Activated CD8-positive, alpha-beta memory T cell treated with anti-CD3 and anti-CD28 coated beads for 48 hours (primary cell): ENCODE data around the gene MGARP.
"Not testable (repeated sequence)": the region's sequence is repeated elsewhere in the genome, so short reads cannot be mapped to it uniquely, and the experiment has no call there.

Experiments
- DNase-seq, 3 experiments: peaks; one replicate each; pipeline ENCODE4 v3.0.0-alpha.2; 2020; ENCODE audit warnings: low read depth in 2 of 3, low spot score in 2 of 3

The MGARP gene

GRCh38 chr4:139295942-139296299 is 15.9 kb upstream of the MGARP start:
- DNase-seq = no peak

DNA sequence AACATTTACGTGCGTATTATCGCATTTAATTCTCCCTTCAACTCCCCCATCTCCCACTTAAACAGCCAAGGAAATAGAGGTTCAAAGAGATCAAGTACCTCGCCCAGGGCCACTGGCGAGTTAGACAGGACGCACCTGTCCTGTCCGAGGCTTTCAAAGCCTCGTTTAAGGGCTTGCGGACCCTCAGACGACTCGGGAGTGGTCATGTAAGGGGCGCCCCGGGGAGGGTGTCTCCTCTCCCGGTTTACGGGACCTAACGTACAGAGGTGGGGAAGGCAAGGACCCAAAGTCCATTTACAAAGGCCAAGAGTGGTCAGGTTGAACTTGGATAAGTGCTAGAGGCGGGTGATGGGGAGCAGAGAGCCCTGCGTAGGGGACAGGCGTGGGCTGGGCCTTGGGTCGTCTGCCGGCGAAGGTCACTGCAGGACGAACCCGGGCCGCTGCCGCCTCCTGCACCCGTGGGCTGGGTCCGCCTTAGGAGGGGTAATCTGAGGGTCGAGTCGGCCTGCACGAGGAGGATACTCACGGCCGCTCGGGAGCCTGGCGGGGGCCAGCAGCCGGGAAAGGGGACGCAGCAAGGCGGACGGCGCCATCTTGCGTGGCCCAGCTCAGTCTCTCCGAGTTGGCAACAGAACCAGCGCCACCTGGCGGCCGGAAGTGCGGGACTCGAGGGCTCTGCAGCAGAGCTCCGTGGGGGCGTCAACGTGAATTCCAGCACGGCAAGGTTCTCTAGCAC is 15.3 kb upstream of the MGARP start:
- peak; percentile 91 to 99 (median 99) for DNase-seq

DNA sequence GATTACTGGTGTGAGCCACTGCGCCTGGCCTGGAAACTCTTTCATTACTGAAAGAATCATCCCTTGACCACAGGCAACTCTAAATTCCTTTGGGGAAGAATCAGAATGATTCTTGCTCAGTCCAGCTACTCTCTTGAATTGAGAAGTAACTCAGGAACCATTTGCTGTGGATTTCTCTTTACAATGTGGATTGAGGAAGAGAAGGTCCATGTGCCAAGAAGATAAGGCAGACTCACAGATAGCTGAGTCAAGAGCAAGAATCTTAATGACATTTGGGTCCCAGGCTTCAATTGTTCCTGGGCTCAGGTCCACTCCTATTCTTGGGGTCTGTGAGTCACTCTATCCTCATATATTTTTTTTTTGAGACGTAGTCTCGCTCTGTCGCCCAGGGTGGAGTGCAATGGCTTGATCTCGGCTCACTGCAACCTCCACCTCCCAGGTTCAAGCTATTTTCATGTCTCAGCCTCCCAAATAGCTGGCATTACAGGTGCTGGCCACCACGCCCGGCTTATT is 6.2 kb upstream of the MGARP start:
- no peak for DNase-seq

- no peak for DNase-seq
Measured at GRCh38 chr4:139282721-139283075, 2.7 kb upstream of the MGARP start.

DNA sequence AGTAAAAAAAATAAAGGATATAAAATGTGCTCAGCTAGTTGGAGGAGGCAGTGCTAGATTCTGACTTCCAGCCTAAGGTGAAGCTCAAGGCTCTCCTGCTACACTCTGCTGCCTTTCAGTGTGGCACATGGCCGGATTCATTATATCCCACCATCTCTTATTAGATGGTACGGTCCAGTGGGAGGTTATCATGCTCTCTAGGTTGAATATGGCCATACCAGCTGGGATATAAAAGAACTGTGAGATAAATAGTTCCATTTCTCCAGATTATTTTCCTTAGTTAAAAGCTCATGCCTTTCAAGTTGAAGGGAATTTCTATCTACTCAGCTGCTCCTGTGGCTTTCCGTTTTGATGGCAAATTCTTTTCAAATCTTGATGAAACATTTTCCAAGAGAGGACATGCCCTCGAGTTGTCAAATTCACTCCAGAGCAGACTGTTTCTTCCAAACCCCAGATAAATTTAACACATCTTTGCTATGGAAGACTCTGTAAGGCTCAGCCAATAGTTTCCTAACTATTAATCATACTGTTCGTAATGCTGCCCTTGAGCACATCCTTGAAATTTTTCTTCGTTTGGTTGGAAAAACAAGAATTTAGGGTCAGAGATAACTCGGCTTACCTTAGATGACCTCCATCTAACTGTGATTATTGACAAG is 2.2 kb upstream of the MGARP start:
- no peak for DNase-seq

DNA sequence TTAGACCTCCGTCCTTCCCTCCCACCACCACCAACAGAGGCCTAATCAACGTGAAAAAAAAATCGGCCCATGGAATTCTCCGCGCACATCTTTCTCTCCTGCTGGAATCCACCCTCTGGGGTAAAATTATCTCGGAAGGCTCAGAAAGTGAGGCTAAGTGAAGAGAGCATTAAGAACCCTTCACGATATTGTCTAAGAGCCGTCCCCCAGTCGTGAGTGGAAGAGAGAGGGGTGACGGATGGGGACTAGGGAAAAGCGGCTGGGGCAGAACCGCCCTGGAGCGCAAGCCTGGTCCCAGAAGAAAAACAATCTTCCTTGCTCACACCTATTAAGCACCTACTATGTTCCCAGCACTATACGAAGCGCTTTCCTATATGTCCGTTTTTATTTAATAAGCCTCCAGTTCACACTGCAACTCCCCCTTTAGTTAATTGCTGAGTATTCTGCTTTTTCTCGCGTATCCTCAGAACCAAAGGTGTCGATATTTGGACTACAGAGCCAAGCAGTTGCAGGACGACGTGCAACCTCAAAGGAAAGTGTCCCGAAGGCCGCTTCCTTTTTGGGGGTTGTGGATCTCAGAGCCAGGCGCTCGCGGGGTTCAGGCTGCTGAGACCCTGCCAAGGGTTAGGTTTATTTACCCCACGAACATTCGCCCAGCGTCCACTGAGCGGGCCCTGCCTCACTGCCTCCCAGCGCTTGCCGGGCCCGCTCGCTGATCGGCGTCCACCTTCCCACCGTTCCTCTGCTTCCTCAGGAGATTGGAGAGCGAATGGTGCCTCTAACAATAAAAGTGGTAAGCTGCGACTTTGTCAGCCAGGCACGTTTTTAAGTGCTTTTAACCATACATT is 889 bp downstream of the MGARP start:
- no peak for DNase-seq

GRCh38 chr4:139278485-139278884 is 1.5 kb downstream of the MGARP start:
- DNase-seq = no peak

GRCh38 chr4:139275281-139275735 is 4.7 kb downstream of the MGARP start:
- DNase-seq = no peak

DNA sequence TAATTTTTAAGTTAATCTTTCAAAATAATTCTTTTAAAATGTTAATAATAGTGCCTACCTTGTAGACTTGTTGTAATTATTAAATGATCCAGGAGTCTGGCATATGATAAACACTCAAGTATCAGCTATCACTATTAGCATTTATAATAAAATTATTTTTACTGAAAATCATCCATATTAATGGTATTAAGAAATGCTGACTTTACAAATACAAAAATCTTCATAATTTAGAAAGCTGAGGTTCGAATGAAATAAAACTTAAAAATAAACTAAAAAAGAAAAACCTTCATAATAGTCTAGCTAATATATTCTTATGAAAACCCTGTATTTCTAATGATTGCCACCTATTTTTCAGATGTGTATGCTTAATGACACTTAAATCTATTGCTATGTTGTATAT is 5.2 kb downstream of the MGARP start:
- DNase-seq = no peak

DNA sequence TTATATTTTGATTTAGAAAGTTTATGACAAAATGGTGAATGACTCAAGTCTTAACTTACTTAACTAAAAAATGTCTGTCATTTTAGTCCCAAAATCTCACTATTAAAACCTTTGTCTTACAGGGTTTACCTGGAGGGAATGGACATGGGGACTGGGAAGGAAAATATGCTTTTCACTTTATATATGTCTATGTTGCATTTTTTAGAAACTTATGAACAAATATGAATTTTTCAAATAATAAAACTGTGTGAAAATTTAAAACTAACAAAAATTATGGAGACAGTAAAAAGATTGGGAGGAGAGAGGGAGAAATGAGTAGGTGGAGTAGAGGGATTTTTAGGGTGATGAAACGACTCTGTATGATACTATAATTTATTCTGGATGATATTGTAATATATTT is 6.2 kb downstream of the MGARP start:
- no peak for DNase-seq

GRCh38 chr4:139267301-139267700 is 12.7 kb downstream of the MGARP start:
- no peak for DNase-seq

- DNase-seq = peak; percentile 32 to 78 (median 63)
Measured at GRCh38 chr4:139266583-139267257, 13.3 kb downstream of the MGARP start.

GRCh38 chr4:139266208-139266582 is 13.8 kb downstream of the MGARP start:
- DNase-seq = no peak

- no peak for DNase-seq
Measured at GRCh38 chr4:139265654-139266053, 14.4 kb downstream of the MGARP start.

DNA sequence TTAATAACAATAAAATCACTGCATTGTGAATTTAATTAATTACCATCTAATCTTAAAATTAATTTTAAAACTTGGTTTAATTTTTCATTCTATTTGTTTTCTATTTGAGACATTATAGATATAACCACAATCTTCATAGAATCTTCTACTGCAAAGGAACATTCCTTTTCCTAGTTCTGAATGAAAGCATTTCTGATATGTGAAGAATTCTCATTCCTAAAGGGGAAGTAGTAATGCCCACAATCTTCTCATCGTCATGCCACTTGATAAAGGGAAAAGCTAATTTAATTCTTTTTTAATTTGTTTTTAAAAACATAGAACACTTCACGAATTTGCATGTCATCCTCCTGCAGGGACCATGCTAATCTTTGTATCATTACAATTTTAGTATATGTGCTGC is 23.7 kb downstream of the MGARP start:
- no peak for DNase-seq

DNA sequence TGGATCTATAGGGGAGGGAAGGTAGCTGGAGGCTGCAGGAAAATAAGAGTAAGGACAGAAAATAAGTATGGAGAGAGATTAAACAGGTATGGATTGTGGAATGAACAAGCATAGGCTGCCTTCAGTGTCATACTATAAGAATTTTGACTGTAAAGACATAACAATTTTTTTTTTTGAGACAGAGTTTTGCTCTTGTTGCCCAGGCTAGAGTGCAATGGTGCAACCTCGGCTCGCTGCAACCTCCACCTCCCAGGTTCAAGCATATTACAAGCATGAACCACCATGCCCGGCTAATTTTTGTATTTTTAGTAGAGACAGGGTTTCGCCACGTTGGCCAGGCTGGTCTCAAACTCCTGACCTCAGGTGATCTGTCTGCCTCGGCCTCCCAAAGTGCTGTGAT is 24.4 kb downstream of the MGARP start:
- DNase-seq = not testable (repeated sequence)

GRCh38 chr4:139253713-139254112 is 26.3 kb downstream of the MGARP start:
- no peak for DNase-seq

DNA sequence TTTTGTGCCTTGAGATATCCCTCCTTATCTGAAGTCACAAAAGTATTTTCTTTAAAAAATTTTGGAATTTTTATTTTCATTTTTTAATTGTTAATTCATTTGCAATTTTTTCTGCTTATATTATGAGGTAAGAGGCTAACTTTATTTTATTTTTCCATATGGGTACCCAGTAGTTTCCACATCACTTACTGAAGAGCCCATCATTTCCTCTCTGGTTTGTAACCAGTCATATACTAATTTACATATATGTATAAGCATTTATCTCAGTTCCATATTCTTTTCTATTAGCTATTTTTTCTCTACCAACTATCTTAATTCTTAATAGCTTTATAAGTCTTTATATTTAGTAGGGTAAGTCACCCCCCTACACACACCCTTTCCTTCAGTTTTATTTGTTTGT is 27.0 kb downstream of the MGARP start:
- no peak for DNase-seq

GRCh38 chr4:139247700-139248238 is 32.3 kb downstream of the MGARP start:
- DNase-seq = no peak

- no peak for DNase-seq
Measured at GRCh38 chr4:139247241-139247640, 32.8 kb downstream of the MGARP start.

GRCh38 chr4:139246166-139246565 is 33.9 kb downstream of the MGARP start:
- no peak for DNase-seq
